MCF 10A (cell line): ENCODE results near the gene SASH1. TPM values are rescaled to one million over a fixed set of nuclear protein-coding genes. Genes with fewer than 3 reads are reported as not detected.
A peak's percentile ranks its signal among the peaks of the same experiment; 100 is the strongest.

ENCODE experiments used
- BruUV-seq: library from RNA; stranded (reverse); fragments of 400-500 nt; replicated peaks from 2 replicates; lab custom pipeline; 2021; lab: Mats Ljungman, UMichigan
- CTCF ChIA-PET: fragments of 300-600 bp; sonication (Branson Sonifier 250); formaldehyde crosslinking; extraction: SDS; loops from one replicate; lab custom pipeline; 2021; ENCODE audit warnings: antibody characterized with exemption, inconsistent platforms; lab: Yijun Ruan, JAX
- POLR2A ChIA-PET: fragments of 300-600, 350-650 bp; sonication (Branson Sonifier 250); formaldehyde crosslinking; extraction: SDS; loops from one replicate; lab custom pipeline; 2020; ENCODE audit warnings: antibody characterized with exemption, inconsistent platforms; lab: Yijun Ruan, JAX
- DNase-seq: peaks from one replicate; pipeline ENCODE4 v3.0.0-alpha.2; 2018; ENCODE audit not compliant: unreplicated experiment
- H3K27ac Mint-ChIP-seq: one replicate; pipeline ENCODE4 v1.8.0; 2022; ENCODE audit warnings: mild to moderate bottlenecking, low read depth, mixed read lengths; ENCODE audit not compliant: unreplicated experiment
- H3K27me3 Mint-ChIP-seq: one replicate; pipeline ENCODE4 v1.8.0; 2022; ENCODE audit warnings: mixed read lengths; ENCODE audit not compliant: insufficient read depth, unreplicated experiment
- H3K36me3 Mint-ChIP-seq: one replicate; pipeline ENCODE4 v1.8.0; 2022; ENCODE audit warnings: mild to moderate bottlenecking, moderate library complexity, mixed read lengths; ENCODE audit not compliant: insufficient read depth, unreplicated experiment
- H3K4me1 Mint-ChIP-seq: one replicate; pipeline ENCODE4 v1.8.0; 2022; ENCODE audit warnings: mixed read lengths; ENCODE audit not compliant: insufficient read depth, unreplicated experiment
- H3K4me3 Mint-ChIP-seq: one replicate; pipeline ENCODE4 v1.8.0; 2022; ENCODE audit warnings: mild to moderate bottlenecking, moderate library complexity, mixed read lengths; ENCODE audit not compliant: unreplicated experiment
- H3K9me3 Mint-ChIP-seq: one replicate; pipeline ENCODE4 v1.8.0; 2022; ENCODE audit warnings: mixed read lengths; ENCODE audit not compliant: unreplicated experiment
- intact Hi-C: fragments of 100-400 bp; cut with micrococcal nuclease; formaldehyde crosslinking; loops from 2 replicates; pipeline ENCODE4 v1.14.1; 2022
- total RNA-seq: library from RNA; stranded (reverse); gene quantifications from 2 replicates; pipeline ENCODE4 v1.2.3, GENCODE V29; 2022
- TF ChIP-seq, protein P1 (sequence below): fragments of 200-600 bp; IDR thresholded peaks from one replicate; pipeline ENCODE4 v1.8.0; 2022; ENCODE audit warnings: antibody characterized with exemption, mild to moderate bottlenecking; ENCODE audit not compliant: unreplicated experiment

Gene SASH1
- total RNA-seq, 1 experiment from 2014 or later = 18.4 TPM

DNA sequence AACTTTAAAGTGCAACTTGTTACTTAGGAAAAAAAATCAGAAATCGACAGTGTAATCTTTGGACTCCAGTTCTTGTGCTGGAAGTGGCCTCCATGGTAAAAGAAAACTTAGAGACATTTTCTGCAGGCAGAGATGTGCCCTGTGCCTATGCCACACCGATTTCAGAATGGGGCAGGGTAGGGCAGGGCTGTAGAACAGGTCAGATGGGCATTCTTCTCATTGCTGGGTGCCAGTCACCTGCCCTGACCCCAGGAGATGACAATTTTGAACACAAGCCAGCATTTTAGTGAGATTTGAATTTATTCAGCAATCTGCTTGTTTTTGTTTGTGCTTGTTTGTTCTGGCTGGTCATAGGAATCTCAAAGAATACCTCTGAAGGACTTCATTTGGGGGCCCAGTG is 63.3 kb downstream of the SASH1 start:
- POLR2A ChIA-PET = interaction anchor here (1.4 to 2.0 kb wide), 2 partner anchors 34 to 63 kb away, joined by 4 to 9 read pairs; partner anchors contain the start of gene SASH1

DNA sequence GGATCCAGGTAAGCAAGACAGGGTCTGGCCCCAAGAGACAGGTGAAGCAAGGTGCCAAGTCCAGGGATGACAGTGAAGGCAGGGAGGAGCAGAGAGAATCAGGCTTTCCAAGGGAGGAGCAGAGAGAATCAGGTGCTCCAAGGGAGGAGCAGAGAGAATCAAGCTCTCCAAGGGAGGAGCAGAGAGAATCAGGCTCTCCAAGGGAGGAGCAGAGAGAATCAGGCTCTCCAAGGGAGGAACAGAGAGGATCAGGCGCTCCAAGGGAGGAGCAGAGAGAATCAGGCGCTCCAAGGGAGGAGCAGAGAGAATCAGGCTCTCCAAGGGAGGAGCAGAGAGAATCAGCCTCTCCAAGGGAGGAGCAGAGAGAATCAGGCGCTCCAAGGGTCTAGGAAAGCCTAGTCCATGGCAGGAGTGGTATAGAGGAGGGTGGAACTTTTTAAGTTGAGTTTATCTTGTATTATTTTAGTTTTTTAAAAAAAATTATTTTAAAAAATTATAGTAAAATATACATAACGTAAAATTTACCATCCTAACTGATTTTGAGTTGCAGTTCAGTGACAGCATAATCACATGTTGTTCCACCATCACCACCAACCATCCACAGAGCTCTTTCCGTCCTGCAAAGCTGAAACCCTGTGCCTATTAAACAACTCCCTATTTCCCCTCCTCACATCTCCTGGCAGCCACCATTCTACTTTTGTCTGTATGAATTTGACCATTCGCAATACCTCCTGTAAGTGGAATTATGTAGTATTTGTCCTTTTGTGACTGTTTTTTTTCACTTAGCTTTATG is 64.1 kb downstream of the SASH1 start:
- peaks cover 8% of the 10 kb centered on the region for H3K9me3 Mint-ChIP-seq
- no peaks in the 10 kb centered on the region for H3K36me3 Mint-ChIP-seq
- TF ChIP-seq, protein P1, sequence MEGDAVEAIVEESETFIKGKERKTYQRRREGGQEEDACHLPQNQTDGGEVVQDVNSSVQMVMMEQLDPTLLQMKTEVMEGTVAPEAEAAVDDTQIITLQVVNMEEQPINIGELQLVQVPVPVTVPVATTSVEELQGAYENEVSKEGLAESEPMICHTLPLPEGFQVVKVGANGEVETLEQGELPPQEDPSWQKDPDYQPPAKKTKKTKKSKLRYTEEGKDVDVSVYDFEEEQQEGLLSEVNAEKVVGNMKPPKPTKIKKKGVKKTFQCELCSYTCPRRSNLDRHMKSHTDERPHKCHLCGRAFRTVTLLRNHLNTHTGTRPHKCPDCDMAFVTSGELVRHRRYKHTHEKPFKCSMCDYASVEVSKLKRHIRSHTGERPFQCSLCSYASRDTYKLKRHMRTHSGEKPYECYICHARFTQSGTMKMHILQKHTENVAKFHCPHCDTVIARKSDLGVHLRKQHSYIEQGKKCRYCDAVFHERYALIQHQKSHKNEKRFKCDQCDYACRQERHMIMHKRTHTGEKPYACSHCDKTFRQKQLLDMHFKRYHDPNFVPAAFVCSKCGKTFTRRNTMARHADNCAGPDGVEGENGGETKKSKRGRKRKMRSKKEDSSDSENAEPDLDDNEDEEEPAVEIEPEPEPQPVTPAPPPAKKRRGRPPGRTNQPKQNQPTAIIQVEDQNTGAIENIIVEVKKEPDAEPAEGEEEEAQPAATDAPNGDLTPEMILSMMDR = no peak
- peaks cover 29% of the 10 kb centered on the region for H3K4me1 Mint-ChIP-seq
- no peaks in the 10 kb centered on the region for H3K27me3 Mint-ChIP-seq
- BruUV-seq = no TSS peak
- no peak for DNase-seq
- peak overlapping the region; percentile 2 for H3K4me3 Mint-ChIP-seq
- CTCF ChIA-PET = interaction anchor here (0.9 kb wide), 1 partner anchor 225 kb away, joined by 3 read pairs; no protein-coding TSS in a partner anchor
- peak overlapping the region; percentile 78 for H3K27ac Mint-ChIP-seq
- intact Hi-C loops = loop anchor here (5.0 kb wide), 1 partner anchor 36 kb away; no protein-coding TSS in a partner anchor
- POLR2A ChIA-PET = interaction anchor here (0.7 to 2.0 kb wide), 13 partner anchors 10 to 1036 kb away, joined by 3 to 9 read pairs (median 4); partner anchors contain the start of gene SASH1

More for the DNA sequence above, 63.3 kb downstream of the SASH1 start:
- no peak overlapping the region for H3K4me3 Mint-ChIP-seq
- peak overlapping the region; percentile 78 for H3K27ac Mint-ChIP-seq
- H3K4me1 Mint-ChIP-seq = peaks cover 29% of the 10 kb centered on the region
- no peak for DNase-seq
- no peaks in the 10 kb centered on the region for H3K27me3 Mint-ChIP-seq
- CTCF ChIA-PET = no interaction called here
- intact Hi-C loops = loop anchor here (5.0 kb wide), 1 partner anchor 36 kb away; no protein-coding TSS in a partner anchor
- H3K9me3 Mint-ChIP-seq = peaks cover 8% of the 10 kb centered on the region
- TF ChIP-seq, protein P1 = no peak
- BruUV-seq = no TSS peak
- H3K36me3 Mint-ChIP-seq = no peaks in the 10 kb centered on the region

DNA sequence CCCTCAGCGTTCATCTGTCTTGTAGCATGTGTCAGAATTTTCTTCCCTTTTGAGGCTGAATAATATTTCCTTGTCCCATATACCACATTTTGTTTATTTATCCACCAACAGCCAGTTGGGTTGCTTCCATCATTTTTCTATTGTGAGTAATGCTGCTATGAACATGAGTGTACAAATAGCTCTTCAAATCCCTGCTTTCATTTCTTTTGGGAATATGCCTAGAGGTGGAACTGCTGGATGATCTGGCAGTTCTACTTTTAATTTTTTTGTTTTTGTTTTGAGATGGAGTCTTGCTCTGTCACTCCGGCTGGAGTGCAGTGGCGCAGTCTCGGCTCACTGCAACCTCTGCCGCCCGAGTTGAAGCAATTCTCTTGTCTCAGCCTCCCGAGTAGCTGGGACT is 64.7 kb downstream of the SASH1 start:
- TF ChIP-seq, protein P1 = no peak
- no TSS peak for BruUV-seq
- CTCF ChIA-PET = interaction anchor here (0.9 kb wide), 1 partner anchor 225 kb away, joined by 3 read pairs; no protein-coding TSS in a partner anchor
- no peaks in the 10 kb centered on the region for H3K36me3 Mint-ChIP-seq
- H3K27ac Mint-ChIP-seq = peak overlapping the region; percentile 78
- peak overlapping the region; percentile 2 for H3K4me3 Mint-ChIP-seq
- H3K4me1 Mint-ChIP-seq = peaks cover 29% of the 10 kb centered on the region
- H3K9me3 Mint-ChIP-seq = peaks cover 8% of the 10 kb centered on the region
- no peaks in the 10 kb centered on the region for H3K27me3 Mint-ChIP-seq
- POLR2A ChIA-PET = interaction anchor here (0.5 to 2.0 kb wide), 16 partner anchors 9 to 1036 kb away, joined by 3 to 9 read pairs (median 4); partner anchors contain the start of gene SASH1
- DNase-seq = peak; percentile 88
- intact Hi-C loops = loop anchor here (5.0 kb wide), 1 partner anchor 35 kb away; no protein-coding TSS in a partner anchor
